NCI-H2196 treated with DMSO at 0.1 percent for 48 hours (cell line): ENCODE results near the gene MIR17HG.
"Not testable (repeated sequence)": the region's sequence is repeated elsewhere in the genome, so short reads cannot be mapped to it uniquely, and the experiment has no call there.

Experiments used
- DNase-seq: peaks from one replicate; lab custom pipeline; 2025; ENCODE audit not compliant: unreplicated experiment; lab: John Stamatoyannopoulos, UW

MIR17HG gene

DNA sequence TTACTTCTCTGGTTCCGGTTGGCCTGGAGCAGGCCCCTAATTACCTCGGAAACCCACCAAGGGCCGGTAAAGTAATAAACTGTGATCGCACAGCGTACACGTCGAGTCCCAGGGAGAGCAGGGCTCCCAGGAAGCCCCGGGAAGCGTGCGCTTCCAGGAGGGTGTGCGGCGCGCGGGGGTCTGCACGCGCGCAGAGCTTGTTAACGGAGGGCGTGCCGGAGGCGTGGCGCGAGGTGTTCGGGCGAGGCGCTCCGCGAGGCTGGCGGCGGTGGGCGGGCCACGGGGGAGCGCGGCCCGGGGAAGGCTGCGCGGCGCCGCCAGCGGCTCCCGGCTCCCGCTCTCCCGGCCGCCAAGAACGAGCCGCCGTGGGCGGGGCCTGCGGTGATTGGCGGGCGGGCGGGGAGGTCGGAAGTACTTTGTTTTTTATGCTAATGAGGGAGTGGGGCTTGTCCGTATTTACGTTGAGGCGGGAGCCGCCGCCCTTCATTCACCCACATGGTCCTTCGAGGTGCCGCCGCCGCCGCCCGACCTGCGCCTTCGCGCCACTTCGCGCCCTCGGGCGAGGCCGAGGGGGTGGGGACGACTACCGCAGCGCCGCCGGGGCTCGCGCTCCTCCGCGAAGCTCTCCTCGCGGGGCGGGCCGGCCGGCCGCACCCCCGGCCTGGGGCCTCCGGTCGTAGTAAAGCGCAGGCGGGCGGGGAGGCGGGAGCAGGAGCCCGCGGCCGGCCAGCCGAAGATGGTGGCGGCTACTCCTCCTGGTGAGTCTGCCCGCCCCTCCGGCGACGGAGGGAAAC lies at the start of gene MIR17HG:
MIR17HG (plus strand) TSS at position 486 of the 794 bp plus-strand sequence.
- DNase-seq: peak; percentile 49

DNA sequence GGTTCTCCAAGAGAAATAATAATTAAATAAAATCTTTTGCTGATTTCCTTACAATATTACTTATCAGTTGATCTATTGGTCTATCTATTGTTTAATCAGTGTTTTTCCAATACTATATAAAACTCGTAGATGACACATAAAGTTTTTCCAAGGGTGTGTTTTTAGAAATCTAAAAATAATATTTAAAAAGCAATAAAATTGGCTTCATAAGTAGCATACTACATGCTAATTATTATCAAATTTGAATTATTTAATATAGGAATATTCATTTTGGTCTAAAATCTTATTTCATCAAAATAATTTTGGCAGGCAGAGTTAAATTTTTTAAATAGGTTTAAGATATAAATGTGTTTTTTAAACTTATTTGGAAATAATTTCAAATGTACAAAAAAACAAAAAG lies 49.4 kb upstream of the MIR17HG start:
- DNase-seq: no peak

DNA sequence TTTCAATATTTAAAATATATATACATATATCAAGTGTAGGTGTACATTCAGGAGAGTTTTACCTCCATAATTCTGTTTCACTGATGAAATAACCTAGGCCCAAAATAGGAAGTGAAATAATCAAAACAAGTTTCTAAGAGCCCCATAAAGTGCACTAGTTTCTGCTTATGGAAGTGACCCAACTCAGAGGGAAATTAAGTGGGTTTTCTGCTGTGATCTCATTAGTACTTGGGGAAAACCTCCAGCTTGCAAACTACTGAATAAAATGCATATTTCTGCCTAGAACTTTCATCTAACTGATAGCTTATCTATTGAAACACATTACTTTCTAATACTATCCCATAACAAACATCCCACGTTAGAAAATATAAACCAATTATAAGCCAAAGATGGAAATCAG lies 45.4 kb upstream of the MIR17HG start:
- no peak for DNase-seq

- no peak for DNase-seq
Measured at GRCh38 chr13:91303031-91303430, 44.5 kb upstream of the MIR17HG start.

- DNase-seq: no peak
Measured at GRCh38 chr13:91304741-91305140, 42.7 kb upstream of the MIR17HG start.

DNA sequence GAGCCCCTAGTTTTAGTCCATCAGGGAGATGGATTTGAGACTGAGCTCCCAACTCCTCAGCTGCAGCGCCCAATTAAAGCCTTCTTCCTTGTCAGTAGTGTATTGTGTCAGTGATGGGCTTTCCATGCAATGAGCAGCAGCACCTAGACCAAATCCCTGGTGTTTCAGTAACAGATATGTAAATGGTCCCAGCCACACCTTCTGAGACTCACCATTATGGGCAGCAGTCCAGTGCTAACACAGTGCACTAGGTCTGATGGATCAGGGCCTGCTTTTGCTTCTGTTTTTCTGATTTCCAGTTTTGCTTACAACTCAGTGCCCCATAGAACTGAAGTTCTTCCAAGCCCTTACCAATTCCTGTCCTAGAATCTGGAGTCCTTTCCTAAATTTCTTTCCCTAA lies 41.8 kb upstream of the MIR17HG start:
- no peak for DNase-seq

- no peak for DNase-seq
Measured at GRCh38 chr13:91307887-91308286, 39.6 kb upstream of the MIR17HG start.

DNA sequence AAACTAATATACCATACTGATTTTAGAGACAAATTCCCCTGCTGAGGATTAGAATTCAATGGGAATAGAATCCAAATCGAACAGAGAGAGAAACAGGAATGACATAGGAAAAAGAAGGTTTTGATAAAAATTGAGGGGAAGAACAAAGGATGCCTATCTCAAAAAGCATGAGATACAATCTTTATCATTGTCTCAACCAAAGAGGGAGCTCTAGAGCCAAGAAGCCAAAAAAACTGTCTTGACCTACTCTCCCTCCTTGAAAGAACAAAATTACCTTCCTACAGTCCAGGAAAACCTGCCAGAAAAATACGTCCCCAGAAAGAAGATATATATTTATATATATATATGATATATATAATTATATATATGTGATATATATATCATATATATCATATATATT lies 39.2 kb upstream of the MIR17HG start:
- no peak for DNase-seq

DNA sequence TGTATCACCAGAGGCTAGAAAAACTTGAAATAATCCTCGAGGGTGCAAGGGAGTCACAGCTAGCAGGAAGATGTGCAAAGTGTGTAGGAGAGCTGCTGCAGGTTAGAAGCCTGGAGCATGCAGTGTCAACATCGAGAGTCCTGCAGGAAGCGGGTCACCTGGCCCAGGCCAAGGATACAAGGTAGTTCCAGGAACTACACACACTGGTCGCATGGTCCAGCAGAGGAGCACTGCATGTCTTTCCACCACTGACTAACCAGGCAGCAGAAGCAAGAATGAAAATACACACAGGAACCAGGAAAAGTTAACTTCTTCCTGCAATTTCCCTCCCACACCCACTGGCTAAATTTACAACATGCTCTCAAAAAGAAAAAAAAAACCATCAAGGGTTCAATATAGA lies 36.0 kb upstream of the MIR17HG start:
- no peak for DNase-seq

DNA sequence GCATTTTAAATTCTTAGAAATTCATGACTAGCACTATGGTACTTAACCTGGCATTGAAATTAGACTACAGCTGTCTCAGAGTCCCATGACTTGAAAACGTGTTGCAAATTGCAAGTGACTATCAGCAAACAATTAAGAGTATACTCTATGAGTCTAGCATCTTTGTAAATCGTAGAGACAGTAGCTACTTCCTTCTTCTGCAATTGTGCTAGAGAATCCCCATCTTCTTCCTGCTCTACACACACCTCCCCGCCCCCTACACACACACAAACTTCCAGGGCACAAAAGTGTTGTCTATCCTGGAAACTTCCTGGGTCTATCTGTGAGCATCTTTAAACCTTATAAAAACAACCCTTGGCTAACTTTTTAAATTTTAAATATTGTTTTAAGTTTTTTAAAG lies 35.2 kb upstream of the MIR17HG start:
- DNase-seq: no peak

DNA sequence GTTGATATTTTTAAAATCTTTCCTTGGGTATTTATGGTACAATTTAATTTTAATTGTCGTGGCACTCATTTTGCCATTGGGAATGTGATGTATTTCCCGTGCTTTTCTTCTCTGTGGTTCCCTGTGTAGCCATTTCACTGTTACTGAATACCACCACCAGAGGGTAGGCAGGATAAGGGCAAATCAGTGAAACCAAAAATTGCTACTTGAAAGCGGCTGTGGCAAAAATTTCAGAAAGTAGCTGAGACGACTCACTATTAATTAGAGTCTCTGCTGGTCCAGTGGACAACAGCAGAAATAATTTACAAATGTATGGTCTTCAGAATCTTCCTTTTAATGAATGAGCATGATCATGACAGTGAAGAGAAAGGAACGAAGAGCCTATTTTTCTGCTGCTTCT lies 34.4 kb upstream of the MIR17HG start:
- DNase-seq: no peak

- no peak for DNase-seq
Measured at GRCh38 chr13:91313581-91313980, 33.9 kb upstream of the MIR17HG start.

- DNase-seq: no peak
Measured at GRCh38 chr13:91314888-91315287, 32.6 kb upstream of the MIR17HG start.

DNA sequence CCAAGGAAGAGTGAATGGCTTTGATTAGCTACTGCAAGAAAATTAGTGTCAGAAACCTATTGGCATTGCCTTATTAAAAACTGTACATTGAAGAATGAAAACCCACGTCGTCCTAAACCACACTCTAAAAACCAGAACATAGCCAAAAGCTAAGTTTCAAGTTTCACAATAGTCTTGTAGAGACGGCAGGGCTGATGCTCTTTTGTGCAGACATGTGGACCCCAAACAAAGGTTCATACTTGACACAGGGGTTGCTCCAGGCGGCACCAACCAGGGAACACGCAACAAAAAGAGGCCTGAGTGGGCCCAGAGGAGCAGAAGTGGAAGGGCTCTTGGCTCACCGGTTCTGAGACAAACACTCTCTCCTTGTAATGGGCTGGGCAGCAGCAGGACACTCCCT lies 28.6 kb upstream of the MIR17HG start:
- DNase-seq: no peak

DNA sequence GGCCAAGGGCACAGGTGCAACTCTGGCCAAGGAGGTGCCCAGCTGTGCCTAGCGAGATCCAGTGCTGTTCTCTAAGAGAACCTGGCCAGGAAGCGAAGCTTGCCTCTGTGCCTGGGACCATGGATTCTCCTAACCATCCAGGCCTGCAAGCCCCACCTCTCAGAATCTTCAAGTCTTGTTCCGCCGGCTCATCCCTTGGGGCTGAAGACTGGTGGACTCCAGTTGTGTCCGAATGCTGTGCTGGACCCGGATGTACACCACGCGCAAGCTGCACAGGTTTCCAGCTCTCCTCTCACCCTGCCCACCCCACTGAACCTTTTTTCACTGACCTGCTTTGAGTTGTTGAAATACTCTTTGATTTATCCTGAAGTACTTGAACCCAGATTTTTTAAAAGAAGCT lies 27.5 kb upstream of the MIR17HG start:
- DNase-seq: no peak

DNA sequence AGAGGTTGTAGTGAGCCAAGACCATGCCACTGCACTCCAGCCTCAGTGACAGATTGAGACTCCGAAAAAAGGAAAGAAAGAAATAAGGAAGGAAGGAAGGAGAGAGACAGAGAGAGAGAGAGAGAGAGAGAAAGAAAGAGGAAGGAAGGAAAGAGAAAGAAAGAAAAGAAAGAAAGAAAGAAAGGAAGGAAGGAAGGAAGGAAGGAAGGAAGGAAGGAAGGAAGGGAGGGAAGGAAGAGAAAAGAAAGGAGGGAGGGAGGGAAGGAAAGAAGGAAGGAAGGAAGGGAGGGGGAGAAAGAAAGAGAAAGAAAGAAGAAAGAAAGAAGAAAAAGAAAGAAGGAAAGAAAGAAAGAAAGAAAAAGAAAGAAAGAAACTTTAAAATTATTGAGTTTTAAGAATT lies 26.5 kb upstream of the MIR17HG start:
- not testable (repeated sequence) for DNase-seq

- no peak for DNase-seq
Measured at GRCh38 chr13:91323349-91323748, 24.1 kb upstream of the MIR17HG start.

DNA sequence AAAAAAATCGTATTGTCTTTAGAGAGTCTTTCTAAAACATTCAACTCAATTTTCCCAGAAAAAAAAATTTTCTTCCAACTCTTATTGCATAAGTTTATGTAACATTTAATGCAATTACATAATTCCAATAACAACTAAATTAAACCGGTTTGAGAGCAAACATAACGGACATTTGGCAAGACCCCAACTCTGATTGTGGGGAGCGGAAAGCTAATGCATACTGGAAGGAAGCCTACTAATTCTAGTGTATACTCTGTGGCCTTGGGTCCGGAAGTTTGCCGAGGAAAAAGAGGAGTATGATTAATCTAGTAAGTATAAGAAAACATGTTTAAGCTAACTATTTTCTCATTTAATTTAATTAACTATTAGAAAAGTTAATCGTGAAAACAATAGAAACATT lies 21.3 kb upstream of the MIR17HG start:
- no peak for DNase-seq

DNA sequence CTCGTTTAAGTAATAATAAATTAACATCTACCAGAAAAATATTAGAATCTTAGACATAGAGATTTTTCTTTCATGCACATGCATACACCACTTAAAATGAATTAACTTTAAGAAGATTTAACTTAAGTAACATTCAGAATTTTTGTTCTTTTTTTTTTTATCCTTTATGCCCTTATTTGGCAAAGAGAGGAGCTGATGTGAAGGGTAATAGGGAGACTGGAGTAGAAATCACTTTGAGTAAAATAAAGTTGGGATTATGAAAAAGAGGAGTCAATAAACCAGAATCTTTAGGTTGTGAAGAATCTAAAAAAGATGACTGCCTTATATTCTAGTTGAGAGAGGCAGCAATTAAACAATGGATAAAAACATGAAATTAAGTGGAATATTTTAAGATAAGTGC lies 18.8 kb upstream of the MIR17HG start:
- DNase-seq: no peak

- no peak for DNase-seq
Measured at GRCh38 chr13:91329733-91330132, 17.8 kb upstream of the MIR17HG start.

DNA sequence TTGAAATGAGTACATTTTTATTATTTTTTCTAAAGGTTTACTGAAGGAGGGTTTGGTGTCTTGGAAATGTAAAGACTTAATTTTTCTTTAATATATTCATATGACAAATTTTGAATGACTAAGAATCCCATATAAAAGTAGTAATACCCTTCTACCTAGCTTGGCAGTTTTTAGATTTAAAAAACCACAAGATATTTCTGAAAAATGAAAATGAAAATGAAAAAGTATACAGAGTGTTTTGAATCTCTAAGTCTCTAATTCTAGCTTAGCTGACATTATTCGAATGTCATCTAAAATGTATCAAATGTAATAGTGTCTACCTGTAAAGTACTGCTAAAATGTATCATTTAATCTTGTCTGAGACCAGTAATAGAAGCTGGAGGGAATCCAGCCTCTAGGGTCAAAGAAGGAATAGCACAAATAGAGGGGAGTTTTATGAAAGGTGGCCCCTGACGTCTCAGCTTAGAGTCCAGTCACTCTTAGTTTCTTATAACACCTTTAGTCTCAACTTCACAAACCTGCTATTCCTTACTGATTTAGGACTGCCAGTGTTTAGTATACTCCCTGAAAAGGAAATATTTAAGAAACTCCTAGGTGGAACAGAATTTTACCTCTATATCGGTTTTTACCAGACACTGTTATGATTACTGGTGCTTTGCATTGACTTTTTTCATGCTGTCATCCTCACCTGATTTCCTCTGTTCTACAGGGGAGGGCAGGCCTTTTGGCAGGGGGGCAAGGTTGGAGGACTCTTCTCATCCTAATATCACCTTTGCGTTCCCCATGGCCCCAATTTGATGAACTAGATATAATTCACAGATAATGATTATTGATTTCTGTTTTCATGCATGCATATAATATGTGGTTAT lies 16.2 kb upstream of the MIR17HG start:
- DNase-seq: no peak

DNA sequence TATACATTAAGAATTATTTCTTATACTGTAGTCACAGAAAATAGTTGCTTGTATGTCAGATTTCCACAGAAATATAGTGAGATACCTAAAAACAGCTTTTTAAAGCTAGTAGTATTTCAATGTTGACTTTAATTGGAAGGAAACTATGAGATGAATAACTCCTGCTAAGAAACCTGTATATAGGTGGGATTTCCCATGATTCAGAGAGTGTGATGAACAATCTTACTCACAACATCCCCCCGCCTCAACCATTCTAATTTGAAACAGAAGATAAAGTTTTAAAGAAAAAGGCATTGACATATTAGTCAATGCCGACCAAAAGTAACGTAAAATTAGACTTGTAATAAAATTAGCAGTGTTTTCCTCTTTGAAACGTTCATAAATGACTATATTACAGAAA lies 1.4 kb upstream of the MIR17HG start:
- DNase-seq: no peak
